ENCODE data around the gene SLC12A6.

DNA sequence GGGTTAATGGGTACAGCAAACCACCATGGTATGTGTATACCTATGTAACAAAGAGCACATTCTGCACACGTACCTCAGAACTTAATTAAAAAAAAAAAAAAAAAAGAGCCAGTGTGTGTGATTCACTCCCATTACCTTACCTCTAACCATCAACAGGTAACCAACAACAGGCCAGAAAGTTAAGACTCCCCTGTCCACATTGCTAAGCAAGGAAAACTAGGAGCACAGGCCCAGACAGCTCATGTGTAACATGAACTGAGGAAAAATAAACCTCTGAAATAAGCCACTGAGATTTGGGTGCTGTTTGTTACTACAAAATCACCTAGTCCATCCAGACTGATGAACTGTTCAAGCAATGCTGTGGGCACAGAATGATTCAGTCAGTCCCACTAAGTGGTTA lies 133.6 kb downstream of the SLC12A6 start:
- TF ChIP-seq, protein P1, sequence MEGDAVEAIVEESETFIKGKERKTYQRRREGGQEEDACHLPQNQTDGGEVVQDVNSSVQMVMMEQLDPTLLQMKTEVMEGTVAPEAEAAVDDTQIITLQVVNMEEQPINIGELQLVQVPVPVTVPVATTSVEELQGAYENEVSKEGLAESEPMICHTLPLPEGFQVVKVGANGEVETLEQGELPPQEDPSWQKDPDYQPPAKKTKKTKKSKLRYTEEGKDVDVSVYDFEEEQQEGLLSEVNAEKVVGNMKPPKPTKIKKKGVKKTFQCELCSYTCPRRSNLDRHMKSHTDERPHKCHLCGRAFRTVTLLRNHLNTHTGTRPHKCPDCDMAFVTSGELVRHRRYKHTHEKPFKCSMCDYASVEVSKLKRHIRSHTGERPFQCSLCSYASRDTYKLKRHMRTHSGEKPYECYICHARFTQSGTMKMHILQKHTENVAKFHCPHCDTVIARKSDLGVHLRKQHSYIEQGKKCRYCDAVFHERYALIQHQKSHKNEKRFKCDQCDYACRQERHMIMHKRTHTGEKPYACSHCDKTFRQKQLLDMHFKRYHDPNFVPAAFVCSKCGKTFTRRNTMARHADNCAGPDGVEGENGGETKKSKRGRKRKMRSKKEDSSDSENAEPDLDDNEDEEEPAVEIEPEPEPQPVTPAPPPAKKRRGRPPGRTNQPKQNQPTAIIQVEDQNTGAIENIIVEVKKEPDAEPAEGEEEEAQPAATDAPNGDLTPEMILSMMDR (IDR thresholded peaks at IDR 0.05) = no peak
- TF ChIP-seq POLR2A (IDR thresholded peaks at IDR 0.05) = no peak

Data from lower leg skin (tissue), 3 donors.